Neural crest cell (in vitro differentiated cells): ENCODE results near the gene MAPK8IP2. TPM values are rescaled to one million over a fixed set of nuclear protein-coding genes. Genes with fewer than 3 reads are reported as not detected.

ENCODE experiments used
- DNase-seq: peaks from one replicate; pipeline ENCODE4 v3.0.0; 2021; ENCODE audit warnings: low read depth, mixed read lengths, low spot score
- H3K27ac Mint-ChIP-seq: one replicate; pipeline ENCODE4 v1.8.0; 2021; ENCODE audit warnings: mild to moderate bottlenecking, mixed read lengths; ENCODE audit not compliant: unreplicated experiment
- H3K27me3 Mint-ChIP-seq: 2 replicates; pipeline ENCODE4 v1.8.0; 2021; ENCODE audit warnings: low read depth, mild to moderate bottlenecking, mixed read lengths
- H3K36me3 Mint-ChIP-seq: 2 replicates; pipeline ENCODE4 v1.8.0; 2021; ENCODE audit warnings: low read depth, mild to moderate bottlenecking, mixed read lengths
- H3K4me1 Mint-ChIP-seq: 2 replicates; pipeline ENCODE4 v1.8.0; 2021; ENCODE audit warnings: mixed read lengths
- H3K4me3 Mint-ChIP-seq: one replicate; pipeline ENCODE4 v1.8.0; 2021; ENCODE audit warnings: mild to moderate bottlenecking, mixed read lengths
- H3K9me3 Mint-ChIP-seq: 2 replicates; pipeline ENCODE4 v1.8.0; 2021; ENCODE audit warnings: mixed read lengths
- long read RNA-seq: library from polyadenylated mRNA; unstranded; transcript quantifications from one replicate; pipeline ENCODE4 v2.0.0, GENCODE V29; 2020
- total RNA-seq: library from RNA; stranded (reverse); gene quantifications from 2 replicates; pipeline ENCODE4 v1.2.1, GENCODE V29; 2021
- TF ChIP-seq, protein P1 (sequence below): fragments of 200-600 bp; sonication (generic); conservative IDR thresholded peaks from 2 replicates; pipeline ENCODE4 v1.5.0; 2021; ENCODE audit warnings: antibody characterized with exemption, mild to moderate bottlenecking

Gene MAPK8IP2
- 30.4 and 31.8 TPM in 2 replicates for total RNA-seq
- long read RNA-seq, partial matches to known transcripts: 2 of 2 reads
- long read RNA-seq, other reads (novel, unspliced or antisense): 0 of 2 reads

- H3K9me3 Mint-ChIP-seq: no peaks in the 10 kb centered on the region
- peaks cover 5% of the 10 kb centered on the region for H3K27me3 Mint-ChIP-seq
These were observed at the start of gene MAPK8IP2 for GRCh38 chr22:50600538-50600937. MAPK8IP2 (plus strand) TSS chr22:50600793; CDS start chr22:50600819, 26 bp downstream.

DNA sequence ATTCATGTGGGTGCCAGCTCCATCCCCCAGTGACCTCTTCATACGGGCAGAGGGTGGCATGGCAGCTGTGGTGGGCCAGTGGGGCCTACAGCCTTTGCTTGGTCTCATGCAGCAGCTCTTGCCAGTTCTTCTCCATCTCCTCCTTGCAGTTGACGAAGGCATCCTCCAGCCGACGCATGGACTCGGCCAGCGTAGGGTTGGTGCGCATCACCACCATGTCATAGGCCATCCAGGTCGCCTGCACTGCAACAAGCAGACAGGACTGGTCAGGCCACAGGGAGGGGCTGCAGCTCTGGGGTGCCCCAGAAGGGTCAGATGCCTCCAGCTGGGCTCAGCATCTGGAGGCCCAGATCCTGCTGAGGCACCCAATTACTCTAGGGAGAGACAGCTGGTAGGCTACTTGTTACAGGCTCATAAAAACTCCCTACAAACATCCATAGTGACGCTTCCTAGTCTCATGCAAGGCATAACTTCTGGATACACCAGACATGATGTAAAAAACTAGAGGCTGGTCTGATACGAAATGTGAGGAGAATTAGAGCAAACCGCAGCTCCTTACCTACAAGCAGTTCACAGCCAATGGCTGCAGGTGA, 49.3 kb upstream of the MAPK8IP2 start:
- peaks cover 4% of the 10 kb centered on the region for H3K27me3 Mint-ChIP-seq
- H3K36me3 Mint-ChIP-seq: no peaks in the 10 kb centered on the region
- no peaks in the 10 kb centered on the region for H3K4me1 Mint-ChIP-seq
- TF ChIP-seq, protein P1, sequence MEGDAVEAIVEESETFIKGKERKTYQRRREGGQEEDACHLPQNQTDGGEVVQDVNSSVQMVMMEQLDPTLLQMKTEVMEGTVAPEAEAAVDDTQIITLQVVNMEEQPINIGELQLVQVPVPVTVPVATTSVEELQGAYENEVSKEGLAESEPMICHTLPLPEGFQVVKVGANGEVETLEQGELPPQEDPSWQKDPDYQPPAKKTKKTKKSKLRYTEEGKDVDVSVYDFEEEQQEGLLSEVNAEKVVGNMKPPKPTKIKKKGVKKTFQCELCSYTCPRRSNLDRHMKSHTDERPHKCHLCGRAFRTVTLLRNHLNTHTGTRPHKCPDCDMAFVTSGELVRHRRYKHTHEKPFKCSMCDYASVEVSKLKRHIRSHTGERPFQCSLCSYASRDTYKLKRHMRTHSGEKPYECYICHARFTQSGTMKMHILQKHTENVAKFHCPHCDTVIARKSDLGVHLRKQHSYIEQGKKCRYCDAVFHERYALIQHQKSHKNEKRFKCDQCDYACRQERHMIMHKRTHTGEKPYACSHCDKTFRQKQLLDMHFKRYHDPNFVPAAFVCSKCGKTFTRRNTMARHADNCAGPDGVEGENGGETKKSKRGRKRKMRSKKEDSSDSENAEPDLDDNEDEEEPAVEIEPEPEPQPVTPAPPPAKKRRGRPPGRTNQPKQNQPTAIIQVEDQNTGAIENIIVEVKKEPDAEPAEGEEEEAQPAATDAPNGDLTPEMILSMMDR: no peak
- no peak overlapping the region for H3K4me3 Mint-ChIP-seq
- no peak for DNase-seq
- no peaks in the 10 kb centered on the region for H3K9me3 Mint-ChIP-seq
- no peak overlapping the region for H3K27ac Mint-ChIP-seq

More at GRCh38 chr22:50600538-50600937, at the start of gene MAPK8IP2:
- Mint-ChIP-seq H3K27ac (peak within 1 kb of the TSS; percentile 45), H3K4me1 (peaks cover 16% of the 10 kb centered on the region), H3K36me3 (peaks cover 8% of the 10 kb centered on the region), H3K4me3 (peak within 1 kb of the TSS; percentile 90)
- DNase-seq: no peak
- TF ChIP-seq, protein P1: no peak

- H3K4me3 Mint-ChIP-seq: no peak overlapping the region
- no peaks in the 10 kb centered on the region for H3K4me1 Mint-ChIP-seq
- TF ChIP-seq, protein P1: no peak
- H3K27ac Mint-ChIP-seq: no peak overlapping the region
- H3K27me3 Mint-ChIP-seq: peaks cover 9% of the 10 kb centered on the region
- no peaks in the 10 kb centered on the region for H3K36me3 Mint-ChIP-seq
- DNase-seq: no peak
- H3K9me3 Mint-ChIP-seq: no peaks in the 10 kb centered on the region
These were observed 47.3 kb upstream of the MAPK8IP2 start for GRCh38 chr22:50553310-50553709.

DNA sequence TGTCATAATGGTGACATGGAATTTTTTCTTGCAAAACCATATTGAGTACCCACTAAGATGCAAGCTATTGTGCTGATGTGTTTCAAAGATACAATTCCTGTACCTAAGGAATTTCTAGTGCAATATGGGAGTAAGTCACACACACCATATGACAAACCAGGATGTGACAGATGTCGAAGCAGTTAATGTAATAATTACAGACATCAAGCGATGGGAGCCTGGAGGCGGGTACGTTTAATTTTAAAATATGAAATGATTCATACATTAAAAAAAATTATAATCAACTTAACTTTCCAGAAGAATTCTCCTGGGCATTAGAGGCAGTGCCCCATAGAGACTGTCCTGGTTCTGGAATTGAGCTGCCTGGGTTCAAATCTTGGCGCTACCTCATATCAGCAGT, 43.9 kb upstream of the MAPK8IP2 start:
- Mint-ChIP-seq H3K27ac (no peak overlapping the region), H3K27me3 (peaks cover 35% of the 10 kb centered on the region), H3K4me3 (no peak overlapping the region), H3K9me3 (no peaks in the 10 kb centered on the region), H3K4me1 (peaks cover 3% of the 10 kb centered on the region), H3K36me3 (no peaks in the 10 kb centered on the region)
- no peak for DNase-seq
- TF ChIP-seq, protein P1: no peak

DNA sequence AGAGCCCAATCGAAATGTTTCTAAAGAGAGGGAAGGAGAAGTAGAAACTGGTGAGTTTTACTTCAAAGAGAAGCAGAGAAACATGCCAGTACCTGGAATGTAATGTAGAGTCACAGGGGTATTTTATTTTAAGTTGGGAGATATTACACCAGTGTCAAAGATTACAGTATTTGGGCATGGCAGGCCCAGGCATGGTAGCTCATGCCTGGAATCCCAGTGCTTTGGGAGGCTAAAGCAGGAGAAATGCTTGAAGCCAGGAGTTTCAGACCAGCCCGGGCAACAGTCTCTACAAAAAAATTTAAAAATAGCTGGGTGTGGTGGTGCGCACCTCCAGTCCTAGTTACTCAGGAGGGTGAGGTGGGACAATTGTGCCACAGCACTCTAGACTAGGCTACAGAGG, 40.6 kb upstream of the MAPK8IP2 start:
- Mint-ChIP-seq H3K27ac (no peak overlapping the region), H3K36me3 (no peaks in the 10 kb centered on the region), H3K4me3 (no peak overlapping the region), H3K4me1 (peaks cover 16% of the 10 kb centered on the region), H3K27me3 (peaks cover 51% of the 10 kb centered on the region), H3K9me3 (no peaks in the 10 kb centered on the region)
- DNase-seq: no peak
- TF ChIP-seq, protein P1: no peak
